Peyer's patch (tissue), 4 donors: ENCODE data around the gene PDE6B. TPM values are rescaled to one million over a fixed set of nuclear protein-coding genes. Genes with fewer than 3 reads are reported as not detected.
A peak's percentile ranks its signal among the peaks of the same experiment; 100 is the strongest.

ENCODE experiments used
- DNase-seq, 3 donors: peaks; one replicate each; pipeline ENCODE4 v3.0.0-alpha.2; 2017 to 2019
- H3K27ac ChIP-seq, 4 donors: fragments of 200-600 bp; sonication (generic); one replicate each; pipeline ENCODE4 v1.5.1; 2016 to 2019
- H3K27me3 ChIP-seq, 2 donors: fragments of 200-600 bp; sonication (generic); one replicate each; pipeline ENCODE4 v1.5.1; 2019
- H3K36me3 ChIP-seq, 3 donors: fragments of 200-600 bp; sonication (generic); one replicate each; pipeline ENCODE4 v1.5.1; 2016 to 2019
- H3K4me1 ChIP-seq, 4 donors: fragments of 200-600 bp; sonication (generic); one replicate each; pipeline ENCODE4 v1.5.1; 2016 to 2019
- H3K4me3 ChIP-seq, 4 donors: fragments of 200-600 bp; sonication (generic); 1 replicate in 3 of 4; 2 replicates in 1 of 4; pipeline ENCODE4 v1.5.1; 2016 to 2019; ENCODE audit warnings: mild to moderate bottlenecking in 1 of 4
- H3K9me3 ChIP-seq, 4 donors: fragments of 200-600 bp; sonication (generic); one replicate each; pipeline ENCODE4 v1.5.1; 2016 to 2019; ENCODE audit warnings: mild to moderate bottlenecking in 1 of 4
- CTCF ChIP-seq, 6 experiments: fragments of 450-650 bp in 4 of 6; fragments of 200-600 bp in 2 of 6; sonication (generic) in 1 of 6; IDR thresholded peaks; one replicate each; pipeline ENCODE4 v1.5.1; 2017 to 2019; ENCODE audit warnings: antibody characterized with exemption in 6 of 6, mild to moderate bottlenecking in 3 of 6, moderate library complexity in 1 of 6
- POLR2A ChIP-seq, 2 donors: fragments of 450-650 bp; IDR thresholded peaks; one replicate each; pipeline ENCODE4 v1.5.1; 2017; ENCODE audit warnings: antibody characterized with exemption in 2 of 2, mild to moderate bottlenecking in 2 of 2, moderate library complexity in 2 of 2
- total RNA-seq, 4 donors: library from RNA; depleted of rRNA; stranded (reverse); fragments of >200 nt; gene quantifications; one replicate each; pipeline ENCODE4 v1.1.0, GENCODE V29; 2016

PDE6B gene
- total RNA-seq, 4 donors from 2014 or later: 0.27 to 1.8 (median 1.4) TPM; not detected in 1

GRCh38 chr4:622996-623913 is 2.1 kb upstream of the PDE6B start:
- no peak for TF ChIP-seq POLR2A (IDR thresholded peaks at IDR 0.05)
- no peak for TF ChIP-seq CTCF (IDR thresholded peaks at IDR 0.05)
- no peaks in the 10 kb centered on the region for H3K4me1 ChIP-seq
- no peaks in the 10 kb centered on the region for H3K36me3 ChIP-seq
- no peak overlapping the region for H3K27ac ChIP-seq
- peak in 2 of 3 donors; percentile 20 to 21 for DNase-seq
- H3K27me3 ChIP-seq: no peaks in the 10 kb centered on the region
- no peak overlapping the region for H3K4me3 ChIP-seq
- no peaks in the 10 kb centered on the region for H3K9me3 ChIP-seq

GRCh38 chr4:623914-624566 is 1.3 kb upstream of the PDE6B start:
- Histone ChIP-seq H3K27me3 (no peaks in the 10 kb centered on the region), H3K4me1 (no peaks in the 10 kb centered on the region), H3K36me3 (no peaks in the 10 kb centered on the region), H3K27ac (no peak overlapping the region), H3K4me3 (no peak overlapping the region), H3K9me3 (no peaks in the 10 kb centered on the region)
- DNase-seq: peak in 1 of 3 donors; percentile 29
- TF ChIP-seq CTCF (IDR thresholded peaks at IDR 0.05) (no peak), POLR2A (IDR thresholded peaks at IDR 0.05) (no peak)

DNA sequence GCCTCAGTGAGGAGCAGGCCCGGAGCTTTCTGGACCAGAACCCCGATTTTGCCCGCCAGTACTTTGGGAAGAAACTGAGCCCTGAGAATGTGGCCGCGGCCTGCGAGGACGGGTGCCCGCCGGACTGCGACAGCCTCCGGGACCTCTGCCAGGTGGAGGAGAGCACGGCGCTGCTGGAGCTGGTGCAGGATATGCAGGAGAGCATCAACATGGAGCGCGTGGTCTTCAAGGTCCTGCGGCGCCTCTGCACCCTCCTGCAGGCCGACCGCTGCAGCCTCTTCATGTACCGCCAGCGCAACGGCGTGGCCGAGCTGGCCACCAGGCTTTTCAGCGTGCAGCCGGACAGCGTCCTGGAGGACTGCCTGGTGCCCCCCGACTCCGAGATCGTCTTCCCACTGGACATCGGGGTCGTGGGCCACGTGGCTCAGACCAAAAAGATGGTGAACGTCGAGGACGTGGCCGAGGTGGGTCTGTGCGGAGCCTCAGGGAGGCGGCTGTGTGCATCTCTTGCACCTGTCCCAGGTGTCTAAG is 323 bp downstream of the PDE6B start:
- Histone ChIP-seq H3K4me1 (no peaks in the 10 kb centered on the region), H3K36me3 (no peaks in the 10 kb centered on the region), H3K4me3 (no peak overlapping the region), H3K9me3 (no peaks in the 10 kb centered on the region), H3K27me3 (no peaks in the 10 kb centered on the region), H3K27ac (no peak overlapping the region)
- DNase-seq: peak in 1 of 3 donors; percentile 43
- TF ChIP-seq CTCF (IDR thresholded peaks at IDR 0.05) (no peak), POLR2A (IDR thresholded peaks at IDR 0.05) (no peak)

GRCh38 chr4:626201-627091 is 1.1 kb downstream of the PDE6B start:
- Histone ChIP-seq H3K9me3 (no peaks in the 10 kb centered on the region), H3K27me3 (no peaks in the 10 kb centered on the region)

More at GRCh38 chr4:626201-627091, 1.1 kb downstream of the PDE6B start:
- TF ChIP-seq CTCF (IDR thresholded peaks at IDR 0.05) (no peak), POLR2A (IDR thresholded peaks at IDR 0.05) (no peak)
- no peaks in the 10 kb centered on the region for H3K36me3 ChIP-seq
- no peak for DNase-seq
- no peak overlapping the region for H3K4me3 ChIP-seq
- H3K27ac ChIP-seq: no peak overlapping the region
- no peaks in the 10 kb centered on the region for H3K4me1 ChIP-seq
